Measurements from ENCODE around the gene CMSS1. TPM values are rescaled to one million over a fixed set of nuclear protein-coding genes. Genes with fewer than 3 reads are reported as not detected.

Gene CMSS1
- total RNA-seq, 1 experiment from 2014 or later: 64.1 TPM

DNA sequence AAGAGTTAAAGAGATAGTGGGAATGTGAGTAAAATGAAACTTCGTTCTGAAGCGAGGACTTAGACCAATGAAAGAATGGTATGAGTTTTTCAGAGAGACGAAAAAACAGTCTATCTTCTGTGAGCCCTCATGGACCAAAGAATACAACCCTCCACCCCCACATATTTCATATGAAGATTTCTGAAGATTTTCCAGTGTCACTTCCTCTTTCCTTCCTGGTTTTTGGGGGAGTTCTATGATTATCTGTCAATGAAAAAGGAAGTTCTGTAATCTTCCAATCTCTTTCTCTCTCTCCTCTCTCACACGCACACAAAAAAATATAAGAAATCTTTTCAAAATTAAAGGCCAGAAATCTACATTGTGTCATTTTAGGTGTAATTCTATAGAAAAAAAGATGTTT is 27.7 kb downstream of the CMSS1 start:
- intact Hi-C loops (cut with micrococcal nuclease): no loop called here
- no peak for ATAC-seq
- Histone ChIP-seq H3K9me3 (ENCODE audit: control insufficient read depth in 1 of 2, insufficient read depth in 1 of 2, low read depth in 1 of 2, low read length in 2 of 2) (no peaks in the 10 kb centered on the region), H3K27me3 (ENCODE audit: insufficient read depth, low read length) (no peaks in the 10 kb centered on the region), H2AFZ (ENCODE audit: low read depth, low read length, poor library complexity, severe bottlenecking) (no peak overlapping the region), H3K27ac (ENCODE audit: low read depth, low read length) (no peak overlapping the region), H3K36me3 (ENCODE audit: control insufficient read depth in 1 of 2, insufficient read depth in 2 of 2, low read length in 2 of 2) (no peaks in the 10 kb centered on the region), H3K4me2 (ENCODE audit: low read length) (no peak overlapping the region), H3K9ac (ENCODE audit: low read length) (no peak overlapping the region), H3K9me2 (ENCODE audit: insufficient read depth) (no peaks in the 10 kb centered on the region), H3K79me2 (ENCODE audit: insufficient read depth, low read length) (peaks cover 54% of the 10 kb centered on the region), H3K4me3 (replicated peaks in 1 of 2; ENCODE audit: low read depth in 1 of 2, low read length in 2 of 2) (no peak overlapping the region), H3K4me1 (ENCODE audit: control insufficient read depth in 1 of 2, insufficient read depth in 2 of 2, low read length in 2 of 2) (no peaks in the 10 kb centered on the region), H4K20me1 (ENCODE audit: insufficient read depth) (0 out of 2 replicates have a peak, but pooled peaks cover 3% of the 10 kb centered on the region)
- no TSS peak for BruUV-seq (replicated peaks)
- ChIA-PET POLR2A (no interaction called here), RAD21 (ENCODE audit: low non-redundant PET in 1 of 2, low total read pairs in 2 of 2, uncharacterized antibody in 2 of 2, unreplicated experiment in 2 of 2) (no interaction called here), CTCF (interaction anchor here (2.1 kb wide), 1 partner anchor 409 kb away, joined by 11 read pairs; no protein-coding TSS in a partner anchor)
- no peak for DNase-seq (ENCODE audit: low read depth, low spot score)
- TF ChIP-seq EZH2 (IDR thresholded peaks at IDR 0.05) (no peak), POLR2A (IDR thresholded peaks at IDR 0.05; ENCODE audit: borderline replicate concordance, extremely low read depth, insufficient read depth, insufficient read length) (no peak), SIN3A (IDR thresholded peaks at IDR 0.05; ENCODE audit: low read depth) (no peak), RAD21 (IDR thresholded peaks at IDR 0.05; ENCODE audit: low read depth) (no peak)
- TF ChIP-seq, protein P1, sequence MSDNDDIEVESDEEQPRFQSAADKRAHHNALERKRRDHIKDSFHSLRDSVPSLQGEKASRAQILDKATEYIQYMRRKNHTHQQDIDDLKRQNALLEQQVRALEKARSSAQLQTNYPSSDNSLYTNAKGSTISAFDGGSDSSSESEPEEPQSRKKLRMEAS (IDR thresholded peaks at IDR 0.05): no peak
- TF ChIP-seq, protein P2, sequence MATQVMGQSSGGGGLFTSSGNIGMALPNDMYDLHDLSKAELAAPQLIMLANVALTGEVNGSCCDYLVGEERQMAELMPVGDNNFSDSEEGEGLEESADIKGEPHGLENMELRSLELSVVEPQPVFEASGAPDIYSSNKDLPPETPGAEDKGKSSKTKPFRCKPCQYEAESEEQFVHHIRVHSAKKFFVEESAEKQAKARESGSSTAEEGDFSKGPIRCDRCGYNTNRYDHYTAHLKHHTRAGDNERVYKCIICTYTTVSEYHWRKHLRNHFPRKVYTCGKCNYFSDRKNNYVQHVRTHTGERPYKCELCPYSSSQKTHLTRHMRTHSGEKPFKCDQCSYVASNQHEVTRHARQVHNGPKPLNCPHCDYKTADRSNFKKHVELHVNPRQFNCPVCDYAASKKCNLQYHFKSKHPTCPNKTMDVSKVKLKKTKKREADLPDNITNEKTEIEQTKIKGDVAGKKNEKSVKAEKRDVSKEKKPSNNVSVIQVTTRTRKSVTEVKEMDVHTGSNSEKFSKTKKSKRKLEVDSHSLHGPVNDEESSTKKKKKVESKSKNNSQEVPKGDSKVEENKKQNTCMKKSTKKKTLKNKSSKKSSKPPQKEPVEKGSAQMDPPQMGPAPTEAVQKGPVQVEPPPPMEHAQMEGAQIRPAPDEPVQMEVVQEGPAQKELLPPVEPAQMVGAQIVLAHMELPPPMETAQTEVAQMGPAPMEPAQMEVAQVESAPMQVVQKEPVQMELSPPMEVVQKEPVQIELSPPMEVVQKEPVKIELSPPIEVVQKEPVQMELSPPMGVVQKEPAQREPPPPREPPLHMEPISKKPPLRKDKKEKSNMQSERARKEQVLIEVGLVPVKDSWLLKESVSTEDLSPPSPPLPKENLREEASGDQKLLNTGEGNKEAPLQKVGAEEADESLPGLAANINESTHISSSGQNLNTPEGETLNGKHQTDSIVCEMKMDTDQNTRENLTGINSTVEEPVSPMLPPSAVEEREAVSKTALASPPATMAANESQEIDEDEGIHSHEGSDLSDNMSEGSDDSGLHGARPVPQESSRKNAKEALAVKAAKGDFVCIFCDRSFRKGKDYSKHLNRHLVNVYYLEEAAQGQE (IDR thresholded peaks at IDR 0.05; ENCODE audit: low read depth): no peak
- TF ChIP-seq, protein P3, sequence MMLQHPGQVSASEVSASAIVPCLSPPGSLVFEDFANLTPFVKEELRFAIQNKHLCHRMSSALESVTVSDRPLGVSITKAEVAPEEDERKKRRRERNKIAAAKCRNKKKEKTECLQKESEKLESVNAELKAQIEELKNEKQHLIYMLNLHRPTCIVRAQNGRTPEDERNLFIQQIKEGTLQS (IDR thresholded peaks at IDR 0.05): no peak
